GM12878 (cell line): ENCODE data around the gene DNAH17. TPM values are rescaled to one million over a fixed set of nuclear protein-coding genes. Genes with fewer than 3 reads are reported as not detected.

Experiments used
- ATAC-seq: fragments of 200-7000 bp; cut with Tn5 transposase; 3 replicates; pipeline ENCODE4 v1.9.1; 2020; ENCODE audit warnings: mild to moderate bottlenecking, moderate library complexity
- BruUV-seq: library from RNA; stranded (reverse); fragments of 400-500 nt; replicated peaks from 2 replicates; lab custom pipeline; 2021; lab: Mats Ljungman, UMichigan
- CTCF ChIA-PET: fragments of 300-600 bp; sonication (Branson Sonifier 250); formaldehyde crosslinking; extraction: SDS; loops from one replicate; lab custom pipeline; 2021; ENCODE audit warnings: inconsistent platforms; lab: Yijun Ruan, JAX
- POLR2A ChIA-PET: fragments of 350-600 bp; formaldehyde crosslinking; extraction: SDS; loops from one replicate; lab custom pipeline; 2021; ENCODE audit warnings: inconsistent platforms; lab: Charles Lee
- RAD21 ChIA-PET: fragments of 300-600 bp; sonication (Branson Sonifier 250); formaldehyde crosslinking; loops from one replicate; lab custom pipeline; 2023; ENCODE audit warnings: antibody characterized with exemption; ENCODE audit not compliant: unreplicated experiment; lab: Charles Lee
- SMC1A ChIA-PET: fragments of 300-600 bp; sonication (Branson Sonifier 250); formaldehyde crosslinking; loops from one replicate; lab custom pipeline; 2023; ENCODE audit not compliant: unreplicated experiment, uncharacterized antibody; lab: Charles Lee
- DNase-seq: peaks from one replicate; pipeline ENCODE4 v3.0.0-alpha.2; 2011; ENCODE audit warnings: low read depth, low spot score
- FAIRE-seq: peaks from 3 replicates; lab custom pipeline; 2011; peaks lifted over from hg19 to GRCh38; lab: Jason Lieb, UNC
- H2AFZ ChIP-seq: 2 replicates; pipeline ENCODE4 v1.6.0; 2011; ENCODE audit warnings: low read depth, low read length, control low read depth; ENCODE audit not compliant: control insufficient read depth
- H3K27ac ChIP-seq: 2 replicates; pipeline ENCODE4 v1.5.1; 2011; ENCODE audit warnings: control low read depth; ENCODE audit not compliant: control insufficient read depth, insufficient read depth
- H3K27me3 ChIP-seq, 2 experiments: replicated peaks in 1 of 2; 2 replicates each; pipeline versions ENCODE4 v1.6.0 to v1.6.1; 2011; ENCODE audit warnings: low read length in 1 of 2; ENCODE audit not compliant: control insufficient read depth in 2 of 2, insufficient read depth in 2 of 2
- H3K36me3 ChIP-seq, 2 experiments: 2 replicates each; pipeline ENCODE4 v1.5.1; 2011; ENCODE audit warnings: low read length in 1 of 2; ENCODE audit not compliant: control insufficient read depth in 2 of 2, insufficient read depth in 2 of 2
- H3K4me1 ChIP-seq: 2 replicates; pipeline ENCODE4 v1.6.1; 2011; ENCODE audit warnings: mild to moderate bottlenecking, low read length, moderate library complexity, mixed read lengths; ENCODE audit not compliant: control insufficient read depth, insufficient read depth
- H3K4me2 ChIP-seq: 2 replicates; pipeline ENCODE4 v1.6.0; 2011; ENCODE audit warnings: control low read depth; ENCODE audit not compliant: control insufficient read depth, insufficient read depth
- H3K4me3 ChIP-seq: fragments of 200-600 bp; sonication (generic); 2 replicates; pipeline ENCODE4 v1.5.1; 2016
- H3K79me2 ChIP-seq: 2 replicates; pipeline ENCODE4 v1.6.0; 2011; ENCODE audit warnings: low read length; ENCODE audit not compliant: control insufficient read depth, insufficient read depth
- H3K9ac ChIP-seq: 2 replicates; pipeline ENCODE4 v1.8.0; 2011; ENCODE audit warnings: low read length, control low read depth, mixed read lengths; ENCODE audit not compliant: control insufficient read depth, insufficient read depth
- H3K9me3 ChIP-seq: replicated peaks from 3 replicates; pipeline ENCODE4 v1.5.1; 2011; ENCODE audit warnings: mild to moderate bottlenecking, low read length; ENCODE audit not compliant: control insufficient read depth, insufficient read depth
- H4K20me1 ChIP-seq: 2 replicates; pipeline ENCODE4 v1.6.0; 2011; ENCODE audit not compliant: control insufficient read depth, insufficient read depth
- CBX5 ChIP-seq: sonication (generic); IDR thresholded peaks from 2 replicates; pipeline ENCODE4 v1.6.1; 2016; ENCODE audit warnings: low read depth, moderate library complexity, mild to moderate bottlenecking, inconsistent platforms
- CEBPB ChIP-seq, 2 experiments: fragments of 150-350 bp in 1 of 2; IDR thresholded peaks; 2 replicates each; pipeline ENCODE4 v1.6.1; 2012 to 2014; ENCODE audit warnings: low read depth in 2 of 2, low read length in 2 of 2, borderline replicate concordance in 1 of 2, inconsistent platforms in 1 of 2
- E4F1 ChIP-seq: fragments of 450-650 bp; IDR thresholded peaks from 2 replicates; pipeline ENCODE4 v1.6.1; 2018; ENCODE audit warnings: borderline replicate concordance, mild to moderate bottlenecking; ENCODE audit not compliant: partially characterized antibody
- EGR1 ChIP-seq, 2 experiments: IDR thresholded peaks; 1 replicate in 1 of 2; 2 replicates in 1 of 2; pipeline ENCODE4 v1.6.1; 2011 to 2012; ENCODE audit warnings: low read depth in 2 of 2, low read length in 2 of 2, borderline replicate concordance in 1 of 2, mild to moderate bottlenecking in 1 of 2, moderate library complexity in 1 of 2
- EZH2 ChIP-seq: IDR thresholded peaks from 2 replicates; pipeline ENCODE4 v1.6.1; 2012; ENCODE audit warnings: low read depth, mild to moderate bottlenecking, control low read depth, inconsistent platforms, low read length, borderline replicate concordance; ENCODE audit not compliant: control insufficient read depth
- FOXM1 ChIP-seq: IDR thresholded peaks from 2 replicates; pipeline ENCODE4 v1.6.1; 2012; ENCODE audit warnings: low read depth, mild to moderate bottlenecking, inconsistent platforms, low read length, moderate library complexity
- IRF3 ChIP-seq: fragments of 450-650 bp; IDR thresholded peaks from 2 replicates; pipeline ENCODE4 v1.6.1; 2014; ENCODE audit warnings: mild to moderate bottlenecking
- KAT2A ChIP-seq: conservative IDR thresholded peaks from 2 replicates; pipeline ENCODE4 v1.6.1; 2011; ENCODE audit warnings: low read depth, low read length; ENCODE audit not compliant: control insufficient read depth
- KLF5 ChIP-seq: fragments of 450-650 bp; IDR thresholded peaks from 2 replicates; pipeline ENCODE4 v1.6.1; 2014; ENCODE audit warnings: mild to moderate bottlenecking; ENCODE audit not compliant: partially characterized antibody
- NFYB ChIP-seq: IDR thresholded peaks from 2 replicates; pipeline ENCODE4 v1.6.1; 2011; ENCODE audit warnings: low read depth, mild to moderate bottlenecking, low read length, improper control_type of control experiment, moderate library complexity; ENCODE audit not compliant: insufficient read depth
- POLR2AphosphoS2 ChIP-seq: IDR thresholded peaks from 2 replicates; pipeline ENCODE4 v1.6.1; 2011; ENCODE audit warnings: low read depth, mild to moderate bottlenecking, low read length, improper control_type of control experiment, moderate library complexity
- POLR2AphosphoS5 ChIP-seq: IDR thresholded peaks from 2 replicates; pipeline ENCODE4 v1.6.1; 2011; ENCODE audit warnings: mild to moderate bottlenecking, low read length, inconsistent platforms
- RAD51 ChIP-seq: fragments of 450-650 bp; IDR thresholded peaks from 2 replicates; pipeline ENCODE4 v1.6.1; 2016; ENCODE audit warnings: moderate library complexity, mild to moderate bottlenecking, inconsistent platforms
- TARDBP ChIP-seq: IDR thresholded peaks from 2 replicates; pipeline ENCODE4 v1.6.1; 2016; ENCODE audit warnings: borderline replicate concordance
- ZNF274 ChIP-seq: IDR thresholded peaks from one replicate; pipeline ENCODE4 v1.8.0; 2011; ENCODE audit not compliant: insufficient read length, insufficient read depth
- ZNF622 ChIP-seq: fragments of 450-650 bp; IDR thresholded peaks from 2 replicates; pipeline ENCODE4 v1.6.1; 2017; ENCODE audit warnings: mild to moderate bottlenecking, inconsistent platforms
- WGBS: methylation state at CpG from one replicate; pipeline ENCODE4 v1.1.6; 2016; ENCODE audit warnings: low lambda C conversion rate; ENCODE audit not compliant: insufficient replicate concordance, insufficient coverage; ENCODE audit errors: missing lambda C conversion rate; 5-methylcytosine and 5-hydroxymethylcytosine counted together
- in situ Hi-C: fragments of 300-500 bp; cut with MboI; formaldehyde crosslinking; loops from 9 replicates; pipeline ENCODE4 v1.14.3; 2018; ENCODE audit warnings: mixed read lengths
- intact Hi-C: fragments of 100-400 bp; cut with micrococcal nuclease; formaldehyde crosslinking; loops from one replicate; pipeline ENCODE4 v1.14.2; 2022; ENCODE audit not compliant: unreplicated experiment
- polyA plus RNA-seq, 11 experiments: library from polyadenylated mRNA; depleted of rRNA in 4 of 11; unstranded in 6 of 11; stranded (reverse) in 5 of 11; fragments of >200 nt; fragmentation: Nextera tagmentation in 4 of 11; fragmentation: Illumina TruSeq in 1 of 11; extraction: Ambion mirVana in 4 of 11; extraction: Trizol in 1 of 11; gene quantifications; 1 replicate in 1 of 11; 2 replicates in 10 of 11; pipeline versions ENCODE4 v1.2.1 to v1.2.3, GENCODE V29; 2011 to 2016; ENCODE audit warnings: inconsistent platforms in 2 of 11, missing spikeins in 2 of 11, low read depth in 1 of 11
- total RNA-seq, 4 experiments: library from RNA; depleted of rRNA in 3 of 4; stranded (reverse); fragments of >200 nt in 3 of 4; fragmentation: Illumina TruSeq in 1 of 4; extraction: Trizol in 1 of 4; gene quantifications; 2 replicates each; pipeline versions ENCODE4 v1.2.1 to v1.2.3, GENCODE V29; 2013 to 2021
- TF ChIP-seq, protein P1 (sequence below): IDR thresholded peaks from 2 replicates; pipeline ENCODE4 v1.6.1; 2011; ENCODE audit warnings: borderline replicate concordance, low read depth, mild to moderate bottlenecking, moderate library complexity, mixed read lengths, low read length; ENCODE audit not compliant: insufficient read depth; ENCODE audit errors: extremely low read length
- TF ChIP-seq, protein P2 (sequence below): fragments of 450-650 bp; IDR thresholded peaks from 2 replicates; pipeline ENCODE4 v1.6.1; 2017; ENCODE audit warnings: mild to moderate bottlenecking, low read depth, inconsistent platforms; ENCODE audit not compliant: poor library complexity, severe bottlenecking

The DNAH17 gene
- total and polyA plus RNA-seq, 10 of the 15 experiments (the other 5 are each of a cell fraction or from before 2014, with no cell fraction given): 0.16 to 2.9 (median 0.56) TPM

DNA sequence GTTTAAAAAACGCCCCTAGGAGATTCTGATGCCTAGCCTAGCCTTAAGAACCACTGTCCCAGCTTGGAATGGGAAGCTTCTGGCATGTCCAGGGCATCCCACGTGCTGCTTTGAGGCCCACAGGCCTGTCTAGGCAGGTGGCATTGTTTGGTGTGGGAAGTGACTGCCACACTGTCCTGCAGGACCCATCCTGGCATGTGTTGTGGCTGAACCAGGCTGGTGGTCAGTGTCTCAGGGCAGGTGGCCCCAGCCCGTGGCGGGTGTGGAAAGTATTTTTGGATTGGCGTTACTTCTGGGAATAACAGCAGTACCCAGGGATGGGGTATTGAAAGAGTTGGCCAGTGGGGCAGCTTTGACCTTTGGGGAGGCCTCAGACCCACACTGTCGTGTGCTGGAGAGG is 170.8 kb downstream of the DNAH17 start (continued):
- TF ChIP-seq, protein P1, sequence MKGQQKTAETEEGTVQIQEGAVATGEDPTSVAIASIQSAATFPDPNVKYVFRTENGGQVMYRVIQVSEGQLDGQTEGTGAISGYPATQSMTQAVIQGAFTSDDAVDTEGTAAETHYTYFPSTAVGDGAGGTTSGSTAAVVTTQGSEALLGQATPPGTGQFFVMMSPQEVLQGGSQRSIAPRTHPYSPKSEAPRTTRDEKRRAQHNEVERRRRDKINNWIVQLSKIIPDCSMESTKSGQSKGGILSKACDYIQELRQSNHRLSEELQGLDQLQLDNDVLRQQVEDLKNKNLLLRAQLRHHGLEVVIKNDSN: no peak
- TF ChIP-seq KAT2A: no peak
- no peak for TF ChIP-seq POLR2AphosphoS2
- no peak for TF ChIP-seq TARDBP
- no peak for TF ChIP-seq NFYB
- no peak for TF ChIP-seq CEBPB (IDR thresholded peaks at IDR 0.05; ENCODE audit: borderline replicate concordance in 1 of 2, low read depth in 2 of 2, low read length in 2 of 2)
- no peak for TF ChIP-seq IRF3
- TF ChIP-seq EZH2: no peak
- 0 out of 2 replicates have a peak, but pooled peaks have one; percentile 30 for TF ChIP-seq POLR2AphosphoS5

DNA sequence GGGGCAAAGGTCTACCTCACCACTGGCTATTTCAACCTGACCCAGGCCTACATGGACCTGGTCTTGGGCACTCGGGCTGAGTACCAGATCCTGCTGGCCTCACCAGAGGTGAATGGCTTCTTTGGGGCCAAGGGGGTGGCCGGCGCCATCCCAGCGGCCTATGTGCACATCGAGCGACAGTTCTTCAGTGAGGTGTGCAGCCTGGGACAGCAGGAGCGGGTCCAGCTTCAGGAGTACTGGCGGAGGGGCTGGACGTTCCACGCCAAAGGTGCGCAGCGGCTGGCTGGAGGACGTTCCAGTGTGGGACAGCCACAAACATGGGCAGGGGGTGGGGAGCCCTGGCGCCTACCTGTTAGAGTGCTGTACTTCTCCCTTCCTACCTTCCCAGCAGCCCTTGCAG is 173.4 kb downstream of the DNAH17 start:
- Histone ChIP-seq H3K4me1 (no peaks in the 10 kb centered on the region), H3K36me3 (peaks cover 33 to 55% of the 10 kb centered on the region in 2 experiments), H4K20me1 (no peaks in the 10 kb centered on the region; the same call in 1 of the 2 replicates), H3K9ac (no peak overlapping the region), H2AFZ (no peak overlapping the region), H3K79me2 (peaks cover 4% of the 10 kb centered on the region), H3K4me2 (no peak overlapping the region), H3K27me3 (no peaks in the 10 kb centered on the region), H3K4me3 (no peak overlapping the region), H3K27ac (no peak overlapping the region), H3K9me3 (no peaks in the 10 kb centered on the region)
- in situ Hi-C loops: no loop called here
- ChIA-PET RAD21 (no interaction called here), CTCF (interaction anchor here (1.6 kb wide), 1 partner anchor 116 kb away, joined by 4 read pairs; no protein-coding TSS in a partner anchor), SMC1A (no interaction called here), POLR2A (no interaction called here)
- no peak for FAIRE-seq
- no peak for ATAC-seq
- no TSS peak for BruUV-seq
- no peak for DNase-seq
- 97% methylated on average over 14 of the region's 14 CpGs for WGBS
- intact Hi-C loops: no loop called here
- TF ChIP-seq, protein P2, sequence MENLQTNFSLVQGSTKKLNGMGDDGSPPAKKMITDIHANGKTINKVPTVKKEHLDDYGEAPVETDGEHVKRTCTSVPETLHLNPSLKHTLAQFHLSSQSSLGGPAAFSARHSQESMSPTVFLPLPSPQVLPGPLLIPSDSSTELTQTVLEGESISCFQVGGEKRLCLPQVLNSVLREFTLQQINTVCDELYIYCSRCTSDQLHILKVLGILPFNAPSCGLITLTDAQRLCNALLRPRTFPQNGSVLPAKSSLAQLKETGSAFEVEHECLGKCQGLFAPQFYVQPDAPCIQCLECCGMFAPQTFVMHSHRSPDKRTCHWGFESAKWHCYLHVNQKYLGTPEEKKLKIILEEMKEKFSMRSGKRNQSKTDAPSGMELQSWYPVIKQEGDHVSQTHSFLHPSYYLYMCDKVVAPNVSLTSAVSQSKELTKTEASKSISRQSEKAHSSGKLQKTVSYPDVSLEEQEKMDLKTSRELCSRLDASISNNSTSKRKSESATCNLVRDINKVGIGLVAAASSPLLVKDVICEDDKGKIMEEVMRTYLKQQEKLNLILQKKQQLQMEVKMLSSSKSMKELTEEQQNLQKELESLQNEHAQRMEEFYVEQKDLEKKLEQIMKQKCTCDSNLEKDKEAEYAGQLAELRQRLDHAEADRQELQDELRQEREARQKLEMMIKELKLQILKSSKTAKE: no peak
- TF ChIP-seq RAD51 (no peak), E4F1 (no peak), FOXM1 (no peak), KLF5 (no peak), EGR1 (IDR thresholded peaks at IDR 0.05; ENCODE audit: borderline replicate concordance in 1 of 2, low read depth in 2 of 2, low read length in 2 of 2) (no peak), CBX5 (no peak), ZNF622 (no peak), ZNF274 (no peak)
